GM19023 (cell line): ENCODE measurements around the gene UBAP2.
A peak's percentile ranks its signal among the peaks of the same experiment; 100 is the strongest.
"Not testable (repeated sequence)": the region's sequence is repeated elsewhere in the genome, so short reads cannot be mapped to it uniquely, and the experiment has no call there.

Experiments used
- ATAC-seq: cut with Tn5 transposase; IDR thresholded peaks from one replicate; pipeline ENCODE4 v1.9.1; 2021; ENCODE audit warnings: mild to moderate bottlenecking, moderate library complexity; ENCODE audit not compliant: unreplicated experiment

The UBAP2 gene

DNA sequence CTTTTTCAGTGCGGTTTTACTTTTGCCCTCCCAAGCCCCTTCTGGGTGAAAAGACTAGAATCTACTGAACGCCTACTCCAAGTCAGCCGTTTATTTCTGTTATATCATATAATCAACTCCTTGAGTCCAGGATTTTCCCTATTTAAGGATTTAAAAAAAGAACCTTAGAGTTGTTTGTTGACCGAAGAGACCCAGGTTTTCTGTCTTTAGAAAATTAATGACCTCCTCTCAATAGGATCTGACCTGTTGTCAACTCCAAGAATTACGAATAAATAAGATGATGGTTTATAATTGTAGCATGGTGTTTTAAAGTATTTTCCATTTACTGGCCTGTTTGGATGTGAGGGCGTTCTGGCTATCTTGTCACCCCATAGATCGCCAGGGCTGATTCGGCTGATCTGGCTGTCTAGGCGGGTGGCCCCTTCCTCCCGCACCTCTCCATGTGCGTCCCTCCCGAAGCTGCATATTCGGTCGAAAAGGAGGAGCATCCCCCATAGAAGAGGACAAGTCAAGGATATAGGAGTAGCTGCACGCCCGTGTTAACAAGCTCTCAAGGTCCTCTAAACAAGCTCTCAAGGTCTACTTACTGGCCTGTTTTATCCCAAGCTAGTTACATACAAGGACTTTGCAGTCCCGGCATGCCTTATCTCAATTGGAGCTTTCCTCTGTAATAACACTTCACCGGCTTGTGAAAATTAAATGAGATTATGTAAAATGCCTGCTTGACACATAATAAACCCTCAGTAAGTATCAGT is 1.1 kb upstream of the UBAP2 start:
- no peak for ATAC-seq

DNA sequence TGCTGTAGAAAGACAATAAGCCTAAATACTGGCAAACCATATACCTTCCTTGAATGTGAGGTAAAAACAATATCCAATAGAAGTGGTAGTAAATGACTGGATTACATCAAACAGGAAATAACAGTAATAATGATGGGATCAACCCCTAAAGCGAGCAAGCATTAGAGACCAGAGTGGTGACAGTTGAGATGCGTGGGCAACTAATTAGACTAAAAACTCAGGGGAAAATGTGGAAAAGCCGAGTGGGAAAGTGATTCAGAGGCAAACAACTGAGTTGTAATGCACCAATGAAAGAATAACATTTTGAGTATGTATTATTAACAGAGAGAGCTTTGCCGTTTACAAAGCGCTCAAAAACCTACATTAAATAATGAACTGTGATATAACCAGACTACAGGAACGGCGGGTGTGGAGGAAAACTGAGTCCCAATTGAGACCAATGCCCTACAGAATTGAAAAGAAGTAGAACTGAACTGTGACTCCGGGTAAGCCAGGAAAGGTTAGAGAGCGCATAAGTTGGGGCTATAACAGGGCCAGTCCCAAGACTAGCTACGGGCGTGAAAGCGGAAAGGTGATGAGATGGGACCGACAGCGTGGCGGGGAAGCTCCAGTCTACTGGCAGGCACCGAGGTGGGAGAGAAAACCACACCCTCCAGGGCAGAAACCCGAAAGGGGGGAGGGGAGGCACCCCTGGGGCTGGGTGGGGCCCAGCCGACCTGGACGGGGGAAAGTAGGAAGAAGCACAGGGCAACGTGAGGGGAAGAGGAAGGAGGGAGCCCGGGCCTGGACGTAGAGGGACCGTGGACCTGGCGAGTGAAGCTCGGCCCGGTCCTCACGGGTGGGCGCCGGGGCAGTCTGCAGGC is 592 bp downstream of the UBAP2 start:
- peak; percentile 25 for ATAC-seq

DNA sequence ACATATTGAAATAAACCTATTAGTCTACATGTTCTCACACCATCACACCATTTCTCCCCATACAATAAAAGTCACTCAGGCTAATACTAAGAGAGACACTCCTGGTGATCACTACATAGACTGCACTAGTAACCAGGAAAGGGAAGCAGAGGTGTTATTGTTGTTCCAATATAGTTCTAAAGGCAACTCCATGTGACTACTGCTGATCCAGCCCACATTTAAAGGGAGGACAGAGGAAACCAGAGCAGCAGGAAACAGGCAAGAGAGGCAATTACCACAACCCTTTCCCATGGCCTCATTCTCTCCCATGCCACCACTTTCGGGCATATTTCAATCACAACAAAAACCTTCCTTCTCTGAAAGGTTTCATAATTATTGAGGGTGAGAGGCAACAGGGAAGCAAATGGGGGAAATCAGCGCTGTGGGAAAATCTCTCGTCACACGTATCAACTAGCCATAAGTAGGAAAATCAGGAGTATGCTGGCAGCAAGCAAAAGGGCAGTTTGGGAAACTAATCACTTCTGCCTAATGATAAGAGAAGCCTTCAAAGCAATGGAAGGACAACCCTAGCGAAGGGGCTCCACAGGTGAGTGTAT is 1.8 kb downstream of the UBAP2 start:
- no peak for ATAC-seq

DNA sequence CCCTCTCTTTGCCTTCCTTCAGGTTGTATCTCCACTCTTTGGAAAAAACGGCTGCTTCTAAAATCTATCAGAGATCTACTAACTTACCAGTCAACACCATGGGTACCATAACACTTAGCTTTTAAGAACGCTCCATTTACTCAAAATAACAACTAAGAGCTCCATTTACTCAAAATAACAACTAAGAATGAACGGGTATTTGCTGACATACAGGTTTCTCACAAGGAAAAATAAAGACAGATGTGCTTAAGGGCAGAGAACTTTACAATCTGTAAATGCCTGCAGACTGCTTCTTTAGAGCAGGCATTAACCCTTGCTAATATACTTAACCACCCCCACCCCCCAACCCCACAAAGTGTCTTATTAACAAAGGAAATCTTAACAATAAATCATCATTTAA is 2.8 kb downstream of the UBAP2 start:
- no peak for ATAC-seq

DNA sequence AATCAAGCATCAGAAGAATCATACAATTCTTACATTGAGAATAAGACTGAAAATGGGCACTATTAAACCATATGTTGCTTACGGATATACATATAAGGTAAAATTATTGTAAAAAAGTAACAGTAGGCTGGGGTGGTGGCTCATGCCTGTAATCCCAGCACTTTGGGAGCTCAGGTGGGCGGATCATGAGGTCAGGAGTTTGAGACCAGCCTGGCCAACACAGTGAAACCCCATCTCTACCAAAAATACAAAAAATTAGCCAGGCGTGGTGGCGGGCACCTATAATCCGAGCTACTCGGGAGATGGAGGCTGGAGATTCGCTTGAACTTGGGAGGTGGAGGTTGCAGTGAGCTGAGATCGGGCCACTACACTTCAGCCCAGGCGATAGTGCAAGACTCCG is 6.6 kb downstream of the UBAP2 start:
- not testable (repeated sequence) for ATAC-seq

DNA sequence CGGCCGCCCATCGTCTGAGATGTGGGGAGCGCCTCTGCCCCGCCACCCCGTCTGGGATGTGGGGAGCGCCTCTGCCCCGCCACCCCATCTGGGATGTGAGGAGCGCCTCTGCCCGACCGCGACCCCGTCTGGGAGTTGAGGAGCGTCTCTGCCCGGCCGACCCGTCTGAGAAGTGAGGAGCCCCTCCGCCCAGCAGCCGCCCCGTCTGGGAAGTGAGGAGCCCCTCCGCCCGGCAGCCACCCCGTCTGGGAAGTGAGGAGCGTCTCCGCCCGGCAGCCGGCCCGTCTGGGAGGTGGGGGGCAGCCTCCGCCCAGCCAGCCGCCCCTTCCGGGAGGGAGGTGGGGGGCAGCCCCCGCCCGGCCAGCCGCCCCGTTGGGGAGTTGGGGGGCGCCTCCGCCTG is 9.8 kb downstream of the UBAP2 start:
- not testable (repeated sequence) for ATAC-seq

DNA sequence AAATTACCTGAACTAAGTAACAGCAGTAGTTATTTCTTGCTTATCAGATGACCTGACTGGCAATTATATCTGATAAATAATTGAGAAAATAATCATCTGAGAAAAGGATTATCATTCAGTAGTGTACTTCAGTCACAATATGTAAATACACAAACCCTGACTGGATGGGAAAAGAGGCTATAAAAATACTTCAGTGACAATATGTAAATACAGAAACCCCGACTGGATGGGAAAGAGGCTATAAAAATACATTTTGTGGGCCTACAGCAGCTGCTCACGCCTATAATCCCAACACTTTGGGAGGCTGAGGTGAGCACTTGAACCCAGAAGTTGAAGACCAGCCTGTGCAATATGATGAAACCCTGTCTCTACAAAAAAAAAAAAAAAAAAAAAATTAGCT is 11.1 kb downstream of the UBAP2 start:
- no peak for ATAC-seq

DNA sequence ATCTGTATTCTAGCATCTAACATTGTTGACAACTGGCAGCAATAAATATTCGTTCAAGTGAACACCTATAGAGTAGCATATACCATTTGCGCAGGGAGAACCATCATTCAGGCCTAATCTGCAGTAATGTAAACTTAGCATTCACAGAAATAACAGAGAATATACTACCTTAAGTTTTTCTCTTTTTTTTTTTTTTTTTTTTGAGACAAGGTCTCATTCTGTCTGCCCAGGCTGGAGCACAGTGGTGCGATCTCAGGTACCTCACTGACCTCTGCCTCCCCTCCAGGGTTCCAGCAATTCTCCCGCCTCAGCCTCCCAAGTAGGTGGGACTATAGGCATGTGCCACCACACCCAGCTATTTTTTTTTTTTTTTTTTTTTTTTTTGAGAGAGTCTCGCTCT is 12.1 kb downstream of the UBAP2 start:
- no peak for ATAC-seq

DNA sequence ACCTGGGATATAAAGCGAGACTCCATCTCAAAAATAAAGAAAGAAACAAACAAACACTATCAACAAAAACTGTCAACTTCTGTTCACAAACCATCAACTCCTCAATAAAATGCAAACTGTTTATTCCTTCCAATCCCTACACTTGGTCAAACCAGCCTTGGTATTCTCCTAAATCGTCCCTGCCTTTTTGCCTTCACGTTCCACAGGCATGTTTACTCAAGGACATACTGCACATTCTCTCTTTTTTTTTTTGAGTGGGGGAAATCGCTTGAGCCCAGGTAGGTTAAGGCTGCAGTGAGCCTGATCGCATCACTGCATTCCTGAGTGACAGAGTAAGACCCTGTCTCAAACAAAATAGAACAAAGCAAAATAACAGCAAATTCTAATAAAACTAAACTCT is 13.0 kb downstream of the UBAP2 start:
- ATAC-seq = no peak

DNA sequence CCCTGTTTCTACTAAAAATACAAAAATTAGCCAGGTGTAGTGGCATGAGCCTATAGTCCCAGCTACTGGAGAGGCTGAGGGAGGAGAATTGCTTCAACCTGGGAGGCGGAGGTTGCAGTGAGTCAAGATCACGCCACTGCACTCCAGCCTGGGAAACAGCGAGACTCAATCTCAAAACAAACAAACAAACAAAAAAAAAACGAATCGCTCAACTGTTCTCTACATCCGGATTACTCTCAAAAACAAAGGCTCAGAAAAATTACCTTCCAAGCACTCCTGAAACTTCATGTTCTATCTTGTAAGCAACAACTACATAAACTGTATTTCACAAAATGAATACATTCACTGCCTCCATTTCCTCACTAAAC is 14.0 kb downstream of the UBAP2 start:
- no peak for ATAC-seq

DNA sequence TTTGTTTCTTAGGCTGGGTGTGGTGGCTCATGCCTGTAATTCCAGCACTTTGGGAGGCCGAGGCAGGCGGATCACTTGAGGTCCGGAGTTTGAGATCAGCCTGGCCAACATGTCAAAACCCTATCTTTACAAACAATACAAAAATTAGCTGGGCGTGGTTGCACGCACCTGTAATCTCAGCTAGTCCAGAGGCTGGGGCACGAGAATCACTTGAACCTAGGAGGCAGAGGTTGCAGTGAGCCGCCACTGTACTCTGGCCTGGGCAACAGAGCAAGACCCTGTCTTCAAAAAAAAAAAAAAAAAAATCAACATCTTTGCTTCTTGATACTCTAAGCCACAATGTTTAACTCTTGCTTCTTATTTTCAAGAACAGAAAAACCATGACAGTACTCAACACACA is 16.1 kb downstream of the UBAP2 start:
- ATAC-seq = no peak

DNA sequence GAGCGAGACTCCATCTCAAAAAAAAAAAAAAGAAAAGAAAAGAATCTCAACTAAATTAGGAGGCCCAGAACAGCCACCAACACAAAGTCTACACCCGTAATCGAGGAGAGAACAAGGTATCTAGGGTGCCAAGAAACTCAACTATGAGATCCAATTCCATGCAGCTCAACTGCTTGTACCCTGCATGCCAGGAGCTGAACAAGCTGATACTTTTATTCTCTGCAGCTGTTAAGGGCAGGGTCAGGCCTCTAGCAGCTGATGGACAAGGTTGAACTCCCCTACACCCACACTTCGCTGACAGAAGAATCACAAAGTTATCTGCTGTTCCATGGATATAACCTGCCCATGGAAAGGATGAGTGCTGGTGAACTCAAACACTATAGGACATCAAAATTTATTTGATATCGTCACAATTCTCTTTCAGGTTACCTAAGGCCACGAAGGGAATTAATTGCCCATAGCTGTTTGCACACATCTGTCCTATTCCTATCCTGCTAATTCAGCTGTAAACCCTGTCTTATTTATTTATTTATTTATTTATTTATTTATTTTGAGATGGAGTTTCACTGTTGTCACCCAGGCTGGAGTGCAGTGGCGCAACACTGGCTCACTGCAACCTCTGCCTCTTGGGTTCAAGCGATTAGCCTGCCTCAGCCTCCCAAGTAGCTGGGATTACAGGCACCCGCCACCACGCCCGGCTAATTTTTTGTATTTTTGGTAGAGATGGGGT is 20.7 kb downstream of the UBAP2 start:
- no peak for ATAC-seq

DNA sequence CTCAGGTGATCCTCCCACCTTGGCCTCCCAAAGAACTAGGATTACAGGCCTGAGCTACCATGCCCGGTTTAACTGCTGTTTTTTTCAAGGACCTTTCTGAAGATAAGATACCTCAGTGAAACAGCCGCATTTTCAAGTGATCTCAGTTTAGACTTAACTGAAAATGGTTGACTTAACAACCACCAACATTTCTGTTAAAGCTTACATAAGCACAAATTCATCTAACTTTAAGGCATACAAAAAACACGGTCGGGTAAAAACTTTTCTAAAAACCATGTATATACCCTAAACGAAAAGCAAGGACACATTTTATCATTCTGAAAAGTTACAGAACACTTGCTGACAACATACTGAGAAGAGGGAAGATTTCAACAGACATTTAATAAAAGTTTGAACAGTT is 22.9 kb downstream of the UBAP2 start:
- no peak for ATAC-seq

DNA sequence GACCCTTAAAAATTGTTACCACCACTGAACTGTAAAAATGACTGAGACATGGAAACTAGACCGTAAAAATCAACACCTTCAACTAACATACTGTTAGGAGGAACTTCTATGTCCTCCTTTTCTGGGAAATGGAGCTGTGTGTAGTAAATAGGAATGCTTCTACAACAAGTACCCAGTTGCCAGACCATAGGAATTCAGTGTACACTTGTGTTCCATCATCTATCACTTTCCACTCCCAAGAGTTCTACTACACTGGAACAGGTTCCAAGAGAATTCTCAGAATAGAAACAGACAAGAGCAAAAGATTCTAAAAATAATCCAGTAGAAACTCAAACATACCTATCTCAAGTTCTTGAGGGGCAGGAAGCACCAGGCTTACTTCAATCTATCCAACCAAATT is 23.6 kb downstream of the UBAP2 start:
- ATAC-seq = no peak

DNA sequence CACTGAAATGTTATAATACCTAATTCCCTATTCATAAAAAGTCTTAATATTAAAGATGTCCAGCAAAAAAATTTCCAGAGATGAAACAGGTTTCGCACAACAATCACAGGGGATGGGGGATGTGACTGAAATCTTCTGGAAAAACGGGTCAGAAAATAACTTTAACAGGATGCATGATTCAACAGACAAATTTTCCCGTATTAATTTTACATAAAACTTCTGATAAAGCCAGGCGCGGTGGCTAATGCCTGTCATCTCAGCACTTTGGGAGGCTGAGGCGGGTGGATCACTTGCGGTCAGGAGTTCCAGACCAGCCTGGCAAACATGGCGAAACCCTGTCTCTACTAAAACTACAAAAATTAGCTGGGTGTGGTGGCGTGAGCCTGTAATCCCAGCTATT is 24.2 kb downstream of the UBAP2 start:
- not testable (repeated sequence) for ATAC-seq

DNA sequence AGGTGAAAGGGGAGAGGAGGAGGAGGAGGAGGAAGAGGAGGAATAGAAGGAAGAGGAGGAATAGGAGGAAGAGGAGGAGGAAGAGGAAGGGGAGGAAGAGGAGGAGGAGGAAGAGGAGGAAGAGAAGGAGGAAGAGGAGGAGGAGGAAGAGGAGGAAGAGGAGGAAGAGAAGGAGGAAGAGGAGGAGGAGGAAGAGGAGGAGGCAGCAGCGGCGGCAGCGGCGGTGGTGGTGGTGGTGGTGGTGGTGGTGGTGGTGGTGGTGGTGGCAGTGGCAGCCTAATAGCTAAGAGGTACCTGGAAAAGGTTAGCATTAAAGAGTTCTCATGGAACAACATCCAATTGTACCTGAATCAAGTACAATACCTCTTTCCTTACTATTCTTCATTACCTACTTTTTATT is 32.5 kb downstream of the UBAP2 start:
- ATAC-seq = no peak

DNA sequence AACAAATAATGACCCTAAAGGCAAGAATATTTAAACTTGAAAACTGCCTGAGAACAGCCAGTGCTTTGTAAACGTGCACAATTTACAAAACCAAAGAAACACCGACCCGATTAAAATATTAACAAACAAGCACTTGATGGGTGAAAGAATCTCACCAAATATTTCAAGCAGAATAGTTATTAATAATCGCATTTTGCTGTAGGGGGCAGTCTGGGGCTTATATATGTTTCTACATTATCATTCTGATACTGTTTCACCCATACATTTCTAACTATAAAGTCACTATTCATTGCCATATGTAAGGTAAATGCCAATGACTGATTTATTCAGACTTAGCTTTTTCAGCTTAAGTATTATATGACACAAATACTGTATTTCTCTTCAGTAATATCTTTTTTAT is 37.7 kb downstream of the UBAP2 start:
- ATAC-seq = no peak

DNA sequence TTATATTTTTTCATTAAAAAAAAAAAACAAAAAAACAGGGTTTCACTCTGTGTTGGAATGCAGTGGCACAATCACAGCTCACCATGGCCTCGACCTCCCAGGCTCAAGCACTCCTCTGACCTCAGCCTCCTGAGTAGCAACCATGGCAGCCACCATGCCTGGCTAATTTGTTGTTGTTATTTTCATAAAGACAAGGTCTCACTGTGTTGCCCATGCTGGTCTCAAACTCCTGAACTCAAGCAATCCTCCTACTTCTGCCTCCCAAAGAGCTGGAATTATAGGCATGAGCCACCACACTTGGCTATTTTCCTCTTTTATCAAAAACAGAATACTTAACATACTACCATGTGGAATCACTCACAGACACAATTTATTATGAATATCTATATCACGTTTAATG is 46.7 kb downstream of the UBAP2 start:
- ATAC-seq = no peak

DNA sequence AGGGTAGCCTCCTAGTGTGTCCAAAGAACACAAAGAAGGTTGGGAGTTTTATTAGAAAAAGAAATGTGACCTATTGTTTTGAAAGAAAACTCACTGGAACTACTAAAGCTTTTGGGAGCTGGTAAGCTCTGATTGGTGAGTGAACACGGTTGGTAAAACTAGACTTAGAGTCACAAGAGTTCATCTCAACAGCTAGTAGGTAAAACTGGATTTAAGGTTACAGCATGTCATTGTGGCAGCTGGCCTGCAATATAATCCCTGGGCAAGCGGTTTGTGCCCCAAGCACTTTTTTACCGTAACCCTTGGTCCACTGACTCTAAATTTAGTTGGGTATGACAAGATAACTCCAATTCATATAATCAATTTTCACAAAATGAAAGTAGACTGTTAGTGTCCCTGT is 47.4 kb downstream of the UBAP2 start:
- ATAC-seq = no peak

DNA sequence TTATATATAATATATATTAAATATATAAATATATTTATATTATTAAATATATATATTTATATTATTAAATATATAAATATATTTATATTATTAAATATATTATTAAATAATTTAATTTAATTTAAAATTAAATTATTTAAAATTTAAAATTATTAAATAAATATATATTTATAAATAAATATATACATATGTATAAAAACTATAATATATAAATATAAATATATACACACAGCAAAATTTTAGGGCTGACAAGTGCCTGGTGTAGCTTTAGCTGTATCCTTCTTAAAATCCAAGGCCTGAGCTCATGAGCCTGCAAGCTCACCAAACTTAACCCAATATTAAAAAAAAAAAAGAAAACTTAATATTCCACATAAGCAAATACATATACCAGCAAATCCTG is 53.2 kb downstream of the UBAP2 start:
- no peak for ATAC-seq

DNA sequence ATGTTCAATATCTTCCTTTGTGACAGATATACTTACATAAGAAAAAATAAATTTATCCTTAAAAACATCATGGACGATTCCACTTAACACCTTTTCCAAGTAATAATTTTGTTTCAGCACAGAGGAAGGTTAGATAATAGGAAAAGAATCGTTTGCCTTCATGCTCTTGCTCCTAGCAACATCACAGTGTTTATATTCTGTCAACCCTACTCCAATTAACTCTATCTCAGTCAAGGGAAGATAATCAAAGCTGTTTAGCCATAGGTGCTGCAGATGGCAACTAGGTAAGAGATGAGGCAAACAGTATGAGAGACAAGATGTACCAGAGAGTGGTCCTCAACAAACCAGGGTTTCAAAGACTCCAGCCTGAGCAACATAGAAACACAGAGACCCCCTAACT is 55.6 kb downstream of the UBAP2 start:
- no peak for ATAC-seq
